Endothelial cell of umbilical vein (primary cell): ENCODE results near the gene STAT5B.
"Not testable (repeated sequence)": the region's sequence is repeated elsewhere in the genome, so short reads cannot be mapped to it uniquely, and the experiment has no call there.

Source experiments
- CTCF ChIP-seq, 2 donors: IDR thresholded peaks; 1 replicate in 1 of 2; 2 replicates in 1 of 2; pipeline ENCODE4 v1.5.1; 2011; ENCODE audit warnings: low read length in 2 of 2, mild to moderate bottlenecking in 2 of 2, moderate library complexity in 2 of 2, control low read depth in 1 of 2, inconsistent platforms in 1 of 2, low read depth in 1 of 2; ENCODE audit not compliant: insufficient read depth in 1 of 2; ENCODE audit errors: extremely low read depth in 1 of 2
- MYC ChIP-seq: IDR thresholded peaks from one replicate; pipeline ENCODE4 v1.6.1; 2011; ENCODE audit warnings: mild to moderate bottlenecking, low read depth, low read length

- not testable (repeated sequence) for TF ChIP-seq MYC; CTCF (IDR thresholded peaks at IDR 0.05; ENCODE audit: extremely low read depth in 1 of 2, insufficient read depth in 1 of 2, low read depth in 1 of 2, low read length in 2 of 2)
These were observed 90.0 kb downstream of the STAT5B start for GRCh38 chr17:42186191-42186590.
